T-helper 2 cell (primary cell): ENCODE data around the gene SOX13.
"Not testable (repeated sequence)": the region's sequence is repeated elsewhere in the genome, so short reads cannot be mapped to it uniquely, and the experiment has no call there.

Experiments used
- DNase-seq, 5 experiments: peaks; one replicate each; pipeline versions ENCODE4 v3.0.0 to v3.0.0-alpha.2; 2012 to 2022

SOX13 gene

GRCh38 chr1:204087893-204088528 is 15.1 kb downstream of the SOX13 start:
- DNase-seq, result no peak

GRCh38 chr1:204088596-204088995 is 15.7 kb downstream of the SOX13 start:
- no peak for DNase-seq

- no peak for DNase-seq
Measured at GRCh38 chr1:204089044-204089751, 16.3 kb downstream of the SOX13 start.

- DNase-seq, result not testable (repeated sequence)
Measured at GRCh38 chr1:204090132-204090531, 17.2 kb downstream of the SOX13 start.

- no peak for DNase-seq
Measured at GRCh38 chr1:204091066-204091465, 18.2 kb downstream of the SOX13 start.

- DNase-seq, result no peak
Measured at GRCh38 chr1:204091787-204092312, 18.9 kb downstream of the SOX13 start.

- no peak for DNase-seq
Measured at GRCh38 chr1:204092632-204093420, 19.9 kb downstream of the SOX13 start.

- no peak for DNase-seq
Measured at GRCh38 chr1:204093421-204093717, 20.5 kb downstream of the SOX13 start.

- no peak for DNase-seq
Measured at GRCh38 chr1:204093781-204094180, 20.9 kb downstream of the SOX13 start.

GRCh38 chr1:204094313-204094729 is 21.4 kb downstream of the SOX13 start:
- no peak for DNase-seq

GRCh38 chr1:204094856-204095634 is 22.1 kb downstream of the SOX13 start:
- no peak for DNase-seq

- no peak for DNase-seq
Measured at GRCh38 chr1:204096931-204097330, 24.0 kb downstream of the SOX13 start.

- DNase-seq, result no peak
Measured at GRCh38 chr1:204098683-204099082, 25.8 kb downstream of the SOX13 start.

GRCh38 chr1:204099754-204100153 is 26.8 kb downstream of the SOX13 start:
- not testable (repeated sequence) for DNase-seq

- peak in 2 of 5 experiments; percentile 36 to 40 for DNase-seq
Measured at GRCh38 chr1:204102029-204102611, 29.2 kb downstream of the SOX13 start.

GRCh38 chr1:204102739-204103430 is 30.0 kb downstream of the SOX13 start:
- DNase-seq, result no peak

- no peak for DNase-seq
Measured at GRCh38 chr1:204103431-204103741, 30.5 kb downstream of the SOX13 start.

- DNase-seq, result peak in 2 of 5 experiments; percentile 34 to 68
Measured at GRCh38 chr1:204104331-204105130, 31.6 kb downstream of the SOX13 start.

GRCh38 chr1:204105131-204105515 is 32.2 kb downstream of the SOX13 start:
- DNase-seq, result no peak

- DNase-seq, result no peak
Measured at GRCh38 chr1:204106825-204107224, 33.9 kb downstream of the SOX13 start.

GRCh38 chr1:204107892-204108291 is 35.0 kb downstream of the SOX13 start:
- no peak for DNase-seq
